NCI-H345 treated with DMSO at 0.1 percent for 48 hours (cell line): ENCODE results near the gene PCMTD2.
"Not testable (repeated sequence)": the region's sequence is repeated elsewhere in the genome, so short reads cannot be mapped to it uniquely, and the experiment has no call there.

Experiments
- DNase-seq: peaks from one replicate; lab custom pipeline; 2025; ENCODE audit not compliant: unreplicated experiment; lab: John Stamatoyannopoulos, UW

The PCMTD2 gene

GRCh38 chr20:64223526-64224067, 32.0 kb upstream of the PCMTD2 start:
- peak; percentile 2 for DNase-seq

GRCh38 chr20:64224351-64225170, 31.0 kb upstream of the PCMTD2 start:
- DNase-seq, result no peak

GRCh38 chr20:64225171-64225595, 30.4 kb upstream of the PCMTD2 start:
- DNase-seq, result no peak

GRCh38 chr20:64225828-64226598, 29.5 kb upstream of the PCMTD2 start:
- no peak for DNase-seq

GRCh38 chr20:64226686-64227580, 28.6 kb upstream of the PCMTD2 start:
- DNase-seq, result no peak

GRCh38 chr20:64228086-64228653, 27.4 kb upstream of the PCMTD2 start:
- no peak for DNase-seq

GRCh38 chr20:64228751-64229506, 26.6 kb upstream of the PCMTD2 start:
- DNase-seq, result no peak

GRCh38 chr20:64229507-64230061, 26.0 kb upstream of the PCMTD2 start:
- no peak for DNase-seq

- no peak for DNase-seq
Measured at GRCh38 chr20:64230461-64231145, 24.9 kb upstream of the PCMTD2 start.

- no peak for DNase-seq
Measured at GRCh38 chr20:64231621-64232550, 23.7 kb upstream of the PCMTD2 start.

- DNase-seq, result peak; percentile 11
Measured at GRCh38 chr20:64232794-64233193, 22.8 kb upstream of the PCMTD2 start.

- DNase-seq, result no peak
Measured at GRCh38 chr20:64233725-64234124, 21.8 kb upstream of the PCMTD2 start.

GRCh38 chr20:64234291-64234791, 21.2 kb upstream of the PCMTD2 start:
- no peak for DNase-seq

GRCh38 chr20:64234921-64235565, 20.5 kb upstream of the PCMTD2 start:
- not testable (repeated sequence) for DNase-seq

- no peak for DNase-seq
Measured at GRCh38 chr20:64236137-64237088, 19.1 kb upstream of the PCMTD2 start.

GRCh38 chr20:64237316-64237715, 18.2 kb upstream of the PCMTD2 start:
- no peak for DNase-seq
